Mesothelial cell of epicardium (in vitro differentiated cells): ENCODE results near the gene GLB1L2. TPM values are rescaled to one million over a fixed set of nuclear protein-coding genes. Genes with fewer than 3 reads are reported as not detected.

ENCODE experiments used
- DNase-seq, 2 experiments: peaks; one replicate each; pipeline ENCODE4 v3.0.0; 2021; ENCODE audit warnings: low spot score in 2 of 2; ENCODE audit not compliant: unreplicated experiment in 2 of 2
- H3K27ac Mint-ChIP-seq: 2 replicates; pipeline ENCODE4 v1.8.0; 2021; ENCODE audit warnings: mixed read lengths
- H3K27me3 Mint-ChIP-seq: 2 replicates; pipeline ENCODE4 v1.8.0; 2021; ENCODE audit warnings: low read depth, mixed read lengths
- H3K36me3 Mint-ChIP-seq: 2 replicates; pipeline ENCODE4 v1.8.0; 2021; ENCODE audit warnings: mixed read lengths
- H3K4me1 Mint-ChIP-seq: 2 replicates; pipeline ENCODE4 v1.8.0; 2021; ENCODE audit warnings: mixed read lengths
- H3K4me3 Mint-ChIP-seq: 2 replicates; pipeline ENCODE4 v1.8.0; 2021; ENCODE audit warnings: mild to moderate bottlenecking, moderate library complexity, mixed read lengths
- H3K9me3 Mint-ChIP-seq: 2 replicates; pipeline ENCODE4 v1.8.0; 2021; ENCODE audit warnings: mixed read lengths
- CTCF ChIP-seq: fragments of 200-600 bp; sonication (generic); IDR thresholded peaks from one replicate; pipeline ENCODE4 v1.5.0; 2021; ENCODE audit warnings: antibody characterized with exemption; ENCODE audit not compliant: unreplicated experiment
- total RNA-seq: library from RNA; stranded (reverse); gene quantifications from 3 replicates; pipeline ENCODE4 v1.2.1, GENCODE V29; 2021

The GLB1L2 gene
- total RNA-seq, 1 donor from 2014 or later: 9.5 TPM

GRCh38 chr11:134363161-134363560 is 31.4 kb downstream of the GLB1L2 start:
- Mint-ChIP-seq H3K9me3 (no peaks in the 10 kb centered on the region), H3K36me3 (no peaks in the 10 kb centered on the region), H3K4me3 (no peak overlapping the region), H3K27me3 (peaks cover 3% of the 10 kb centered on the region), H3K27ac (no peak overlapping the region), H3K4me1 (peaks cover 2% of the 10 kb centered on the region)
- TF ChIP-seq CTCF: no peak
- DNase-seq: no peak

- Mint-ChIP-seq H3K4me3 (no peak overlapping the region), H3K4me1 (peaks cover 2% of the 10 kb centered on the region), H3K27me3 (peaks cover 3% of the 10 kb centered on the region), H3K36me3 (no peaks in the 10 kb centered on the region), H3K27ac (no peak overlapping the region), H3K9me3 (no peaks in the 10 kb centered on the region)
- DNase-seq: no peak
- no peak for TF ChIP-seq CTCF
These were observed 31.8 kb downstream of the GLB1L2 start for GRCh38 chr11:134363592-134363991.

- Mint-ChIP-seq H3K9me3 (no peaks in the 10 kb centered on the region), H3K4me1 (peaks cover 2% of the 10 kb centered on the region), H3K27ac (no peak overlapping the region), H3K4me3 (no peak overlapping the region), H3K36me3 (no peaks in the 10 kb centered on the region), H3K27me3 (peaks cover 3% of the 10 kb centered on the region)
- no peak for DNase-seq
- TF ChIP-seq CTCF: no peak
These were observed 32.5 kb downstream of the GLB1L2 start for GRCh38 chr11:134364261-134364660.

GRCh38 chr11:134365011-134365925 is 33.5 kb downstream of the GLB1L2 start:
- Mint-ChIP-seq H3K9me3 (no peaks in the 10 kb centered on the region), H3K27ac (no peak overlapping the region), H3K36me3 (no peaks in the 10 kb centered on the region), H3K4me3 (no peak overlapping the region), H3K4me1 (no peaks in the 10 kb centered on the region), H3K27me3 (peaks cover 3% of the 10 kb centered on the region)
- no peak for DNase-seq
- TF ChIP-seq CTCF: no peak

GRCh38 chr11:134366254-134366653 is 34.5 kb downstream of the GLB1L2 start:
- no peak for TF ChIP-seq CTCF
- Mint-ChIP-seq H3K27ac (no peak overlapping the region), H3K4me3 (no peak overlapping the region), H3K4me1 (no peaks in the 10 kb centered on the region), H3K27me3 (peaks cover 3% of the 10 kb centered on the region), H3K36me3 (no peaks in the 10 kb centered on the region), H3K9me3 (no peaks in the 10 kb centered on the region)
- no peak for DNase-seq
